Measurements from ENCODE around the gene ALDH3B2. TPM values are rescaled to one million over a fixed set of nuclear protein-coding genes. Genes with fewer than 3 reads are reported as not detected.

ALDH3B2 gene
- total RNA-seq, 1 donor from 2014 or later, result not detected

DNA sequence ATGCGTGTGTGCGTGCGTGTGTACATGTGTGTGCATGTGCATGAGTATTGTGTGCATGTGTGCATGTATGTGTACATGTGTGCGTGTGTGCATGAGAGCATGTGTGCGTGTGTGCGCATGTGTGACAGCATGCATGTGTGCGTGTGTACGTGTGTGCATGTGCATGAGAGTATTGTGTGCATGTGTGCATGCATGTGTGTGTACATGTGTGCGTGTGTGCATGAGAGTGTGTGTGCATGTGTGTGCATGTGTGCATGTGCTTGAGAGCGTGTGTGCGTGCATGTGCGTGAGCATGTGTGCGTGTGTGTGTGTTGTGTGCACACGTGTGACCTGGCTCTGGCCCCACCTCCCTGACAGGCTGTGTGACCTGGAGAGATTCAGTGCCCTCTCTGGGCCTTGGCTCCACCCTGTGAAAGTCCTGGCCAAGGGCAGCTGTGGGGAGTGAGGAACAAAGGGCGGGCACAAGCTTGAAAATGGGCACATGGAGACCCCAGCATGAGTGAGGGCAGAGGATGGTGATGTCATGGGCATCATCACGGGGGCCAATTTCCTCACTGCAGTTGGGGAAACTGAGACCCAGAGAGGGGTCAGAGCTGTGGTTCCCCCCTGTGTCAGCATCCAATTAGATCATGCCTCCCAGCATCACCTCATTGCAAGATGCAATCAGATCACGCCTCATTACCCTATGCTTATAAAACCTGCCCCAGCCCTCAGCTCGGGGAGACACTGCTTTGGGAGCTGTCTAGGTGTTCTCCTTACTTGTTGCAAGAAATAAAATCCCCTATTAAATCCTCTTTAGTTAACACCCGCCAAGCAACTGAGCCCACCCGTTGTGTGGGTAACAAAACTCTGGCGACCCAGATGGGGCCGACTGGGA lies 24.6 kb downstream of the ALDH3B2 start:
- intact Hi-C loops (cut with DNase I), result no loop called here
- no peak overlapping the region for H3K27ac ChIP-seq
- DNase-seq (ENCODE audit: low spot score in 2 of 2), result no peak
- H3K9me3 ChIP-seq, result no peaks in the 10 kb centered on the region
- H3K36me3 ChIP-seq, result no peaks in the 10 kb centered on the region
- no peaks in the 10 kb centered on the region for H3K4me1 ChIP-seq
- TF ChIP-seq, protein P1, sequence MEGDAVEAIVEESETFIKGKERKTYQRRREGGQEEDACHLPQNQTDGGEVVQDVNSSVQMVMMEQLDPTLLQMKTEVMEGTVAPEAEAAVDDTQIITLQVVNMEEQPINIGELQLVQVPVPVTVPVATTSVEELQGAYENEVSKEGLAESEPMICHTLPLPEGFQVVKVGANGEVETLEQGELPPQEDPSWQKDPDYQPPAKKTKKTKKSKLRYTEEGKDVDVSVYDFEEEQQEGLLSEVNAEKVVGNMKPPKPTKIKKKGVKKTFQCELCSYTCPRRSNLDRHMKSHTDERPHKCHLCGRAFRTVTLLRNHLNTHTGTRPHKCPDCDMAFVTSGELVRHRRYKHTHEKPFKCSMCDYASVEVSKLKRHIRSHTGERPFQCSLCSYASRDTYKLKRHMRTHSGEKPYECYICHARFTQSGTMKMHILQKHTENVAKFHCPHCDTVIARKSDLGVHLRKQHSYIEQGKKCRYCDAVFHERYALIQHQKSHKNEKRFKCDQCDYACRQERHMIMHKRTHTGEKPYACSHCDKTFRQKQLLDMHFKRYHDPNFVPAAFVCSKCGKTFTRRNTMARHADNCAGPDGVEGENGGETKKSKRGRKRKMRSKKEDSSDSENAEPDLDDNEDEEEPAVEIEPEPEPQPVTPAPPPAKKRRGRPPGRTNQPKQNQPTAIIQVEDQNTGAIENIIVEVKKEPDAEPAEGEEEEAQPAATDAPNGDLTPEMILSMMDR (IDR thresholded peaks at IDR 0.05), result no peak
- H3K4me3 ChIP-seq, result peak overlapping the region in 1 of 2 donors; percentile 26
- H3K27me3 ChIP-seq, result peaks cover 4% of the 10 kb centered on the region

DNA sequence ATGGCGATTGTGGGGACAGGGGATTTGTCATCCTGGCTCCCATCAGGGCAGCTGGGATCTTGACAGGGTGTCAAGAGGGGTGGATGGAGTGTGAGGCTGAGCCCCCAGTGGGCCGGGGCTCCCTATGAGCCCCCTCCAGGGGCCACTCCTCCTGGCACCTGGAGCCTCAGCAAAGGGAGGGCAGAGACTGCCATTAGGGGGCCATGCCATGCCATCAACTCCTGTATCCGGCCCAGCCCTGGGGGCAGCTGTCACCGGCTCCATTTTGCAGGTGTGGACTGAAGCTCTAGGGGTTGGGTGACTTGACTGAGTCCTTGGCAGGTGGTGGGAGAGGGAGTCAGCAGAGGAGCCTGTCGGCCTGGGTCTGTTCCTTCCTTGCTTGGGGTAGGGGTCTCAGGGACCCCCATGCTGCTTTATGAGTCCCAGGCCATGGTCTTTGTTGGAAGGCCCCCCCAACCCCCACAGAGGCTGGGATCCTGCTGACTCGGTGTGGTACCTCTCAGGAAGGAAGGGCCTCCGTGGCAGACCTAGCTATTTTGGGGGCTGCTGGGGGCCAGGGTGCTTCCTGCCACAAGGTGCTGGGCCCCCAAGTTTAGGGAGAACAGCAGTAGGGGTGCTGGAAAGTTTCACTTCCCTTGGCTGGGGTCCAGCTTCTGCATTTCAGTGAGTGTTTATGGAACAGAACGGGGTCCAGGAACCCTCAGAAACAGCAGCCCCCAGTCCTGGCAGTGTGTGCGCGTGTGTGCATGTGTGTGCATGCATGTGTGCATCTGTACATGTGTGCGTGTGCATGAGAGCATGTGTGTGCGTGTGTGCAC lies 25.4 kb downstream of the ALDH3B2 start:
- Histone ChIP-seq H3K9me3 (no peaks in the 10 kb centered on the region), H3K4me1 (no peaks in the 10 kb centered on the region), H3K36me3 (no peaks in the 10 kb centered on the region), H3K27me3 (peaks cover 4% of the 10 kb centered on the region), H3K4me3 (no peak overlapping the region), H3K27ac (no peak overlapping the region)
- TF ChIP-seq, protein P1 (IDR thresholded peaks at IDR 0.05), result no peak
- intact Hi-C loops (cut with DNase I), result no loop called here
- no peak for DNase-seq (ENCODE audit: low spot score in 2 of 2)

DNA sequence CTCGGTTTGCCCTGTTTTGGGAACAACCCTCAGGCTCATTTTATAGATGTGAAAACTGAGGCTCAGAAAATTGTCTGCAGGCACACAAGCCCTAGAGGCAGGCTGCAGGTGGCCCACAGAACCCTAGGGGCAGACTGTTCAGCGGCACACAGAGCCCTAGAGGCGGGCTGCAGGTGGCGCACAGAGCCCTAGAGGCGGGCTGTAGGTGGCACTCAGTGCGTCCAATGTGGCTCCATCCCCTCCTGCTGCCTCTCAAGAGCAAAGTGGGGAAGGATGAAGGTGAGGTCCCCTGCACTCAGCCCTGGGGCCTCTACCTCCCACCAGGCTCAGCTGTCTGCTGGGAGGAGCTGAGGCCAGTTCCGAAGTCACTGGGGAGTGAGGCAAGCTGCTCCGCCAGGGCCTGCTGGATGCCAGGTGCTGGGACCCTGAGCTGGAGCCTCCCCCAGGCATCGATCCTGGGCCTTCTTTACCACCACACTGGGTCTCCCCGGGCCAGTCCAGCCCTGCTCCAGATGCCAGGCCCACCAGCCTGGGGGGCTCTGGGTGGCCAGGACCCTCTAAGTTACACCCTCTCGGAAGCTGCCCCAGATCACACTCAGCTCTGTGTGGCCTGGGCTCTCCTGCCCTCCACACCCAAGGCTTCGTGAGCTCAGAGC lies 26.2 kb downstream of the ALDH3B2 start:
- intact Hi-C loops (cut with DNase I), result no loop called here
- no peak for DNase-seq (ENCODE audit: low spot score in 2 of 2)

DNA sequence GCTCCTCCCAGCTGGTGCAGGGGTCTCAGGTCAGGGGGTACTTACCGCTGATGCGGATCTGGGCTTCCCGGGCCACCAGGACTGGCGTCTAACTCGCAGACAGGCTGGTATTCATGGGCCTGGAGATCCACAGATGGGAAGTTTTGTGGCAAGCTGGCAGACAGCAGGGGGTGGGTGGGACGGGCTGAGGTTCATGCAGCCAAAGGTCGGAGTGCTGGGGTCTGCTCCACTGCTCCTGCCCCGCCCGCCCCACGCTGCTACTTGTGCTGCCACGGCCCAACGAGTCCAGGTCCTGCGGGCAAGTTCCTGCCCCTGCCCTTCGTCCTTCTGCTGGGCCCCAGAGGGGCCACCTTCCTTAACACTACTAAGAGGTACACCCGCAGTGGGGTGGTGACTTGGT lies 27.0 kb downstream of the ALDH3B2 start:
- no peak for DNase-seq (ENCODE audit: low spot score in 2 of 2)
- Histone ChIP-seq H3K27me3 (peaks cover 4% of the 10 kb centered on the region), H3K36me3 (no peaks in the 10 kb centered on the region), H3K9me3 (no peaks in the 10 kb centered on the region), H3K27ac (no peak overlapping the region), H3K4me3 (no peak overlapping the region), H3K4me1 (no peaks in the 10 kb centered on the region)
- TF ChIP-seq, protein P1 (IDR thresholded peaks at IDR 0.05), result no peak
- intact Hi-C loops (cut with DNase I), result no loop called here

More for the DNA sequence above, 26.2 kb downstream of the ALDH3B2 start:
- no peaks in the 10 kb centered on the region for H3K36me3 ChIP-seq
- peaks cover 4% of the 10 kb centered on the region for H3K27me3 ChIP-seq
- H3K4me1 ChIP-seq, result no peaks in the 10 kb centered on the region
- TF ChIP-seq, protein P1 (IDR thresholded peaks at IDR 0.05), result no peak
- no peak overlapping the region for H3K4me3 ChIP-seq
- H3K27ac ChIP-seq, result no peak overlapping the region
- no peaks in the 10 kb centered on the region for H3K9me3 ChIP-seq

DNA sequence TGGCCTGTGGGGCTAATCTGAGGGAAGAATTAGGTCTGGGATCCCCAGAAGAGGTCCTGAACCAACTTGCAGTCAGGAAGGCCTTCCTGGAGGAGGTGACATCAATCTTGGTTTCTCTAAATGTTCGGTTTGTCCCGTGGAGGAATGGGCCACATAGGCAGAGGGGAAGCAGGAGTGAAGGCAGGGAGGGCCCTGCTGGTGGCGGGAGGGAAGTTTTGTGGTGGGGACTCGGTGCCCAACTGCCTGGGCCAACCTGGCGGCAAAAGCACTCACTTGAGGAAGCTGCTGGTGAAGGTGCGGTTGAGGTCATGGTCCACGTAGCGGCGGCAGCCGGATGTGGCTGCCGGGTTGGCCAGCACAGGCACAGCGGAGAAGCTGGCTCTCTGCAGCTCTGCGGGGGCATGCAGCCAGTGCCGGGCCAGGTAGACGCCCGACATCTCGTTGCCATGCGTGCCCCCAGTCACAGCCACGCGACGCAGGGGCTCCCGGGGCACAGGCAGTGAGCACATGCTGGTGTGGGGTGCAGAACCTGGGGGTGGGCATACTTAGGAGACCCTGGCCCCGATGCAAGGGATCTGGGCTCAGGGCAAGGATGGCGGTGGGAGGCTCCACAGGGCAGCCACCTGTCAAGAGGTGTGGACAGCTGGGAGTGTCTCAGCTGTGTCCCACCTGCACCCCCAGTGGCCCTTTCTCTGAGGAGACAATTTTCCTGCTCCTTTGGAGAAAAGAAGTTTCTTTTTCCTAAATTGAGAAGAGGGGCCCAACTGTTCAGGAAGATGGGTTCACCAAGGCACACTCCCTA lies 27.7 kb downstream of the ALDH3B2 start:
- TF ChIP-seq, protein P1 (IDR thresholded peaks at IDR 0.05), result no peak
- no peak overlapping the region for H3K4me3 ChIP-seq
- no peaks in the 10 kb centered on the region for H3K9me3 ChIP-seq
- H3K4me1 ChIP-seq, result no peaks in the 10 kb centered on the region
- H3K36me3 ChIP-seq, result no peaks in the 10 kb centered on the region
- no peak for DNase-seq (ENCODE audit: low spot score in 2 of 2)
- H3K27ac ChIP-seq, result no peak overlapping the region
- peaks cover 4% of the 10 kb centered on the region for H3K27me3 ChIP-seq
- intact Hi-C loops (cut with DNase I), result no loop called here
